B cell (primary cell): Measurements from ENCODE around the gene POMP.

Experiments used
- CTCF ChIP-seq: fragments of 200-600 bp; IDR thresholded peaks from one replicate; pipeline ENCODE4 v1.8.0; 2022; ENCODE audit warnings: antibody characterized with exemption, mild to moderate bottlenecking
- EZH2 ChIP-seq: IDR thresholded peaks from 2 replicates; pipeline ENCODE4 v1.6.1; 2012; ENCODE audit warnings: borderline replicate concordance, low read depth, mild to moderate bottlenecking, moderate library complexity, low read length; ENCODE audit not compliant: insufficient read depth, poor library complexity, severe bottlenecking

DNA sequence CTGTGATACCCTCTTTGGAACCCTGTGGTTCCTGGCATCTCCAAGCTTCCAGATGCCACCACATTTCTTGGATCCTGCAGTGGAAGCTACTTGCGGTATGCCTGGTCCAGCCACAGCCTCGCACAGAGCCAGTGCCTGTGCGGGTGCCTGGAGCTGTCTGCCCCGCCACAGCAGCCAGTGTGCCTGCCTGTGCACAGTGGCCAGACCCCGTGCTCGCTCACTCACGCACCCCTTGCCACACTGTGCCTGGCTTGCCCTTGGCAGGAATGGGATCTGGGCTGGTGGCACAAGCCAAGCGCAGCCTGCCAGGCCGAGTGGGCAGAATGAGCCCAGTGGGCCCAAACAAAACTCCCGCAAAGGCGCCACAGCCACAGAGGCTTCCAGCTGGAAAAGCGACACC is 26.2 kb downstream of the POMP start:
- TF ChIP-seq CTCF: no peak
- no peak for TF ChIP-seq EZH2
